ENCODE results near the gene ZNF213.
"Not testable (repeated sequence)": the region's sequence is repeated elsewhere in the genome, so short reads cannot be mapped to it uniquely, and the experiment has no call there.

The ZNF213 gene

DNA sequence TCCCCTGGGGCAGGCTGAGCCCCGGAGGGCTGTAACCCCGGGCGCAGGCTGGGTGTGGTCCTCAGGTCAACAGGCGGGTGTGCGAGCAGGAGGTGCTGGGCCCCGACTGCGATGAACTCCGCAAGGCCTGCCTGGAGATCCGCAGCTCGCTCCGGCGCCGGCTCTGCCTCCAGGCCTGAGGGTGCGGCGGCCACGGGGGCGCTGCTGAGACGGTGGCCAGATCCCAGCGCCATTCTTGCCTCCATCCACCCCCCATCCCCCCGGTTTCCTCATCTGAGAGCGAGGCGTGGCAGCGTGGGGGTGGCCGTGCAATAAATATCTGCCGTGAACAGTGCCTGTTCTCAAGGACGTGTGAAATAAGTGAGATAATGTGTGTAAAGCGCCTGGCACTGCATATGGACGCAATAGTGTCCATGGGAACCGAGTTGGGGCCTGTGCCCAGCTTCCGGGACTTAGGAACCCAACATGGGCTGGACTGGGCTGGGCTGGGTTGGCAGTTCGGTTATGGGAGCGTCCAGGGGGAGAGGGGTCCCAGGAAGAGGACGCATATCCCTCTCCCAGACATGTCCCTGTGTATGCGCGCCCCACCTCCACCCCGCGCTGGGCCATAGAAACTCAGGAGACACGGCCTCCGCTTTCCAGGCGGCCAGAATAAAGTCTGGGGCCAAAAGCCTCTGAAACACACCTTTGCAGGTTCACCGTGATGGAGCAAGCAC is 15.0 kb downstream of the ZNF213 start:
- DNase-seq, result peak; percentile 57

DNA sequence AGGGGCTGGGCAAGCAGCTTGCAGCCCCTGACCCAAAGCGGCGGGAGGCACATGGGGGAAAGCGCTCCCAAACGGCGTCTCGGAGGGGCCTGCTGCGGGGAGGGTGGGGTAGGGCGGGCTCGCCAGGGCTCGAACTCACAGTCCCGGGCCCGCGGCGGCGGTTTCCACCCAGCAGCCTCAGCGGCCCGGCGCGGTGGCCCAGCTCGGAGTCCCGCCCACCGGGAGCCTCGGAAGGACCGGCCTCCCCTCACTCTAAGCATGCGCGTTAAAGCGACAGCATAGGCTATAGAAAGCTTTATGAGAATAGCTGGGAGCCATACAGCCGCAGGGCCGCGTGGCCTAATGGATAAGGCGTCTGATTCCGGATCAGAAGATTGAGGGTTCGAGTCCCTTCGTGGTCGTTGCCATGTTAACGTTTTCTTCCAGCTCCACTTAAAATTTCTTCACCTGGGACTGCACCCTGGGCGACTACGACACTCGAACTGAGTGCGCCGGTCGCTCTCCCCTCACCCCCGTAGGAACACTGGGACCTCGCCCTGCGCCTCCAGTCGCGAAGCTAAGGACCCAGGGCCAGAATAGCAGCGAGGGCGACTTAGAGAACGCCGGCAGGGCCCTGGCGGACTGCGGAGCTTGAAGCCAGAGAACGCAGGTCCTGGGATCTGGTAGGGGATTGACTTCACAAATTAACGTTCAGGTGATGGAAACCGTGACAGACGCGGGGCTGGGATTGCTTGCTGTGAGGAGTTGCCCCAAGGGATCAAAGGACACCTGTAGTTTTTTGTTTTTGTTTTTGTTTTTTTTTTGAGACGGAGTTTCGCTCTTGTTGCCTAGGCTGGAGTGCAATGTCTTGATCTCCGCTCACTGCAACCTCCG is 15.8 kb downstream of the ZNF213 start:
- peak; percentile 87 for DNase-seq

DNA sequence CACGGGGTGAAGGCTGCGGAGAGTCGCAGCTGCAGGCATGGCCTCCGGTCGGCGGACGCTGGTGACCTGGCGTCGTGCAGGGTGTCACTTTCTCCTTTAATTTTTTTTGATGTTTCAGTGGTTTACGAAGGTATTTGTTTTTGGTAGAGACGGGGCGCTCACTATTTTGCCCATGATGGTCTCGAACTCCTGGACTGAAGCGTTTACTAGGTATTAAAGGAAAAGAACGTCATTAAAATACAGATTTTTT is 17.1 kb downstream of the ZNF213 start:
- DNase-seq, result no peak

DNA sequence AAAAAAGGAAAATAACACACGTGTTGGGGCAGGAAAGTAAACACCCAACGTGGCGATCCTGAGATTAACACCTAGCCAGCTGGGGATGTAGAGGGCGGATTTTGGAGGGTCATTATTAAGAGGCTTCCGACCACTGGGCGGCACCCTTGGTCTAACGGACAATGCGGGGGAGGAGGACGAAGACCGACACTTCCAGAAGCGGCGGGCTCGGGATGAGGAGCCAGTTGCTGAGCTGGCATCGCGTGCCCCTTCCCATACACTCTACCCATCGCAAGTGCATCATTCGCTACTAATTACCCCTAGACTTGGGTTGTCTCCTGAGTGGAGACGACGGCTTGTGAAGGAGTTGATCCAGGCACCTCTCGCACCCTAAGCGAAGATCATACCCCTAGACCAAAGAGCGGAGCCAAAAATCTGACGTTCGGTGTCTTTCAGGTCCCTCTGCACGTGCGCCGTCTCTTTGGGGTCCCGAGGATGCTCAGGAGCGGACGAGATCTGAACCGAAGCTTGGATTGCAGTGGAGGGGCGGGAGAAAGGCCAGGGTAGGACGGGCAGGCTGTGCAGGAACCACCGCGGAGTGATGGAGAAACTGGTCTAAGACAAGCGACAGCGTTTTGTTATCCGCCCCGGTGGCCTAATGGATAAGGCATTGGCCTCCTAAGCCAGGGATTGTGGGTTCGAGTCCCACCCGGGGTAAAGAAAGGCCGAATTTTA is 17.6 kb downstream of the ZNF213 start:
- DNase-seq, result peak; percentile 85

DNA sequence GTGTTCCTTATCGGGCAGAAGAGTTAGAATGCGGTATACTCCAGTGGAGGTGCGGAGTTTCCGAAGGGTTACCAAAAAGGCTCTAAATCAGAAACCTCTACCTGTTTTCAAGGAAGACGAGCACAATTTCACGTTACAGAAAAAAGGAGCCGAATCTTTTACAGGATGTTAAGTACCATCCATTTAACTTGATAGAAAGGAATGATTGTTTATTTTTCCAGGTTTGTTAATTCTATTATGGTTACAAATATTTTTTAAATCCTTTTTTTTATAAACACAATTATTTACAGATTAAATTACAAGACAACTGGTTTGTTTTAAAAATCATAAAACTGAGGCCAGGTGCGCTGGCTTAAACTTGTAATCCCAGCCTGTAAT is 18.2 kb downstream of the ZNF213 start:
- no peak for DNase-seq

DNA sequence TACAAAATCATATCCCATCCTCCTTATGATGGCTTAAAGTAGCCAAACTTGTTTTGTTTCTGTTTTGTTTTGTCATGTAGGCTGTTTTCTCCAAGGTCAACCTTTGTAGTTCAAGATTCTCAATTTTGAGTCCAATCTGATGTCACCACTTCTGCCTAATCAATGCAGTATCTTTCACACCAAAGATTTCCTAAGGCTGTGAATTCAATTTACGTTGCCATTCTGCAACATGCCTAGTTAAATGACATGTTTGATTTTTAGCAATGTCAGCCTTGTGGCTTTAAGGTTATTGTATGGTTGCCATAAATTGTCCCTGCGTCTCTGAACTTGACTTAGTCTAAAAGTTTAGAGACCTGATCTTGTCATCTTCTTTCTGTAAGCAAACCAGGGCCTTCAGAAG is 20.4 kb downstream of the ZNF213 start:
- DNase-seq, result no peak

DNA sequence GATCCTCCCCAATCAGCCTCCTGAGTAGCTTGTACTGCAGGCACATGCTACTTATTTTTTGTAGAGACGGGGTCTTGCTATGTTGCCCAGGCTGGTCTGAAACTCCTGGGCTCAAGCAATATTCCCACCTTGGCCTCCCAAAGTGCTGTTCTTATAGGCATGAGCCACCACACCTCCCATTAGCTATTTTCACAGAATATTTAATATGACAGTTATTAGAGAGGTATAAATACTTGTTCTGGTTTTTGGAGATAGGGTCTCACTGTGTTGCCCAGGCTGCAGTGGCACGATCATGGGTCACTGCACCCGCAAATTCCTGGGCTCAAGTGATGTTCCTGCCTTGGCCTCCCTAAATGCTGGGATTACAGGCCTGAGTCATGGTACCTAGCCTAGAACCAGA is 21.1 kb downstream of the ZNF213 start:
- no peak for DNase-seq

DNA sequence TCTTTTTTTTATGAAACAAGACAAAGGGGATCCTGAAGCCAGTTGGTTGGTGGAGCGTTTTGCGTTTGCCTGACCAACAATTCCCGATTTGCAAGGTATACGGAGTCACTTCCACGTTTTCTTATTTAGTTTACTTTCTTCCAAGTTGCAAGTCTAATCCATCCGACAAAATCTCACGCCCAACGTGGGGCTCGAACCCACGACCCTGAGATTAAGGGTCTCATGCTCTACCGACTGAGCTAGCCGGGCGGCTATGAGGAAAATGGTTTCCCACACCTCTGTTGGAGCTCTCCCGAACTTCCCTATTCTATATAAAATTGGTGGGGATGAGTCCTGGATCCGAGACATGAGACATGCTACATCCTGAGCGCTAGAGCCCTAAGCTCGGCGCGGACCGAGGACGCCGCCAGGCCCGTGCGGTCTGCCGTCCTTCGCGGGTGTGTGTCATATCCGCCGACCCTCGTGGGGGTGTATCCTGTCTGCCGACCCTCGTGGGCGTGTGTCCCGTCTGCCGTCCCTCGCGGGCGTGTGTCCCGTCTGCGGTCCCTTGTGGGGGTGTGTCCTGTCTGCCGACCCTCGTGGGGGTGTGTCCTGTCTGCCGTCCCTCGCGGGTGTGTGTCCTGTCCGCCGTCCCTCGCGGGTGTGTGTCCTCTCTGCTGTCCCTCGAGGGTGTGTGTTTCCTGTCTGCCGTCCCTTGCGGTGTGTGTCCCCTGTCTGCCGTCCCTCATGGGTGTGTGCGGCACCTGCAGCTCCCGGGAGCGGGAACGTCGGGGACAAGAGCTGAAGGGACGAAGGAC is 22.6 kb downstream of the ZNF213 start:
- peak; percentile 94 for DNase-seq

DNA sequence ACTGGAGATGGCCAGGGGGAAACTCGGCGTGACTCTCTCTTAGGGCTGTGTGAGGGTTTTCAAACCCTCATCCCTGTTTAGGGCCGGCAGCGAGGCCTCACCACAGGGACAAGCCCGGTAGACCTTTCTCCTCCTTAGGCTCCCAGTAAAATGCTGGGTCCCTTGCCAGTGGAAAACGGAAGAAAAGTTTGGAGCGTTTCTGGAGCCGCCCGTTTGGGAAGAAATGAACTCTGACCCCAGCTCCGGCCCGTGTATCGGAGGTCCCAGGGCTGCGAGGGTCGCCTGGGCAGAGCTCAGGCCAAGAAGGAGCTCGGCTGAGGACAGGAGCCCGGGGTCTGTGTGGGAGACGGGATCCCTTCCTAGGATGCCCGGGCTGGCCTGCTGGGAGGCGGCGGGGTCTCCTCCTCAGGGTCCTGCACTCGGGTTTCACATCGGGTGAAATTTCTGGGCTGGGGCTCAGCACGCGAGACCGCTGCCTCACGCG is 23.2 kb downstream of the ZNF213 start:
- DNase-seq, result peak; percentile 41

DNA sequence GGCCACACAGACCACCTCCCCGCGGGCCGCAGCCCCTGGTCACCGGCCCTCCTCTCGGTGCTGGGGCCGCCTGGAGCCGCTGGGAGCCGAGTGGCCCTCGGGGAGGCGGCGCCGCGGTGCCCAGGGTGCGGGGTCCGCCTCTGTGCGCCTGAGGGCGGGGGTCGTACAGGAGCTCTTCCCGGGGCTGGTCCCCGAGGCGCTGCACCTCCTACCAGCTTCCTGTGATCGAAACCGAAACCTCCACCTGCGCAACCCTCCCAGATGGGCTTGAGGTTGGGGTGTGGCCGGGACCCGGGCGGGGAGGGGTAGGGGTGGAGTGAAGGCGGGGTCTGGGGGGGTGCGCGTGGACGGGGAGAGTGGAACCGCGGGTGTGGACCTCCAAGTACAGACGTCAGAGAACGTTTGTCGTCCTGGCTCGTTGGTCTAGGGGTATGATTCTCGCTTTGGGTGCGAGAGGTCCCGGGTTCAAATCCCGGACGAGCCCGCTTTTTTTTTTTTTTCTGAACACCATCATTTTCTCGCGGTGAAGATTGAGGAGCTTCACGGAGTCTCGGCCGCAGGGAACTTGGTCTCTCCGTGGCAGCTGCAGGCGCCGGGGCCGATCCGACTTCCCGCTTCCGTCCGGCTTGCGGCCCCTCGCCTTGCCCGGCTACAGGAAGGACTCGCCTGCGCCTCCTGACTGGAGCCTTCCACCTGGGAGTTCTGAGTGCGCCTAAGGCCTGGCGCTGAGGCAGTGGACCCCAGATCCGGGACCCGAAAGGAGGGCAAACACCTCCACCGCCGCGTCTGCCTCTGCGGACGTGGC is 23.9 kb downstream of the ZNF213 start:
- DNase-seq, result peak; percentile 89

DNA sequence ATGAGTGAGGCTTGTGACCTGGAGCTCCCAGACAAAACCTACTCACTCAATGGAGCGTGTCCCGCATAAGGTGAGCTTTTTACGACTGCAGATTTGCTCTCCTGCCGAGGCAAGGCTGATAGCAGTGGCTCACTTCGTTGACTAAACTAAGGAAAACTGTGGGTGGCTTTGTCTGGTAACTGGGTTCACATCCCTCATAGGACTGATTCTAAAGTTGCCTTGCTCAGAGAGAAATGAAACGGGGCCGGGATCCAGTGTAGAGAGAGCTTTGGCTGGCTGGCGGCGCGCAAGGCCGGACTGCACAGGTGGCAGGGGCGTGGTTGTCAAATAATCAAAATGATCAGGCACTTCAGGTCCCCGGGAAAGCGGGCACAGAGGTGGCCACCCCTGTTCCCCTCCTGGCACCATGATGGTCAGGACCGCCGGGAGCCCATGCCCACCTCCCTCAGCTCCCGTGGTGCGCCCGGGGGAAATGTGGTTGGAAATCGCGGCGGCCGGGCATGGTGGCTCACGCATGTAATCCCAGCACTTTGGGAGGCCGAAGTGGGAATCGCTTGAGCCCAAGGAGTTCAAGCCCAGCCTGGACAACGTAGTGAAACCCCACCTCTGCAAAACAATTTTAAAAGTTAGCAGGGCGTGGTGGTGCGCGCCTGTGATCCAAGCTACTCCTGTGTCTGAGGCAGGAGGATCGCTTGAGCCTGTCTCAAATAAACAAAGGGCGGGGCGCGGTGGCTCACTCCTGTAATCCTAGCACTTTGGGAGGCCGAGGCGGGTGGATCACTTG is 26.6 kb downstream of the ZNF213 start:
- DNase-seq, result no peak

DNA sequence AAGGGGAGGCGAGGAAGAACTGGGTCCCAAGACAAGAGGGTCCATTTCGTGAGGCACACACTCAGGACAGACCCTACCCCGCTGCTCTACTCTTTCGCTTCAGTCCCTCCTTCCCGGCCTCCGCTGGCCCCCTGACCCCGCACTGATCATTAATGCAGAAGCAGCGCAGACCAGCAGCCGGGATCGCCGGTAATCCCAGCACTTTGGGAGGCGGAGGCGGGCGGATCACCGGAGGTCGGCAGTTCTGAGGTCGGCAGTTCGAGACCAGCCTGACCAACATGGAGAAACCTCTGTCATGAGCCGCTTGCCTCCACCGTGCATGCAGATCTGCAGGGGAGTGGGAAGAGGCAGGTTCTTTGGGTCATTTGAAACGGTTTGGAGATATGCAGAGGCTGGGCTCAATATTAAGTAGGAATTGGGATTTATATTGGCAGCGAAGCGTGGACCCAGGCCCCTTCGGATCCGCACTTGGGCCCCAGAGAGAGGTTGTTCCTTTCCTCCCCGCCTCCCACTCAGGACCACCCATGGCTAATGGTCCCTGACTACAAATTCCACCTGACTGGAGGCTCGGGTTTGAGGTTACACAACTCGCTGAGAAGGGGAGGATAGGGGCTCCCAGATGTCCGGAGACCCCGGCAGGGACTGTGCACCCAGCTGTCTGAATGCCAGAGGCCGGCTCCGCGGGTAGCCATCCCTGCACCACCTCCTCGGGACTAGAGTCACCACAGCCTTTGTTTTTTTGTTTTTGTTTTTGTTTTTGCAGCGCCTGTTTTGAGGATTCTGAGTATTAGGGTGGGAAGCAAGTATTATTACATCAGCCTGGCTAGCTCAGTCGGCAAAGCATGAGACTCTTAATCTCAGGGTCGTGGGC is 29.5 kb downstream of the ZNF213 start:
- no peak for DNase-seq

DNA sequence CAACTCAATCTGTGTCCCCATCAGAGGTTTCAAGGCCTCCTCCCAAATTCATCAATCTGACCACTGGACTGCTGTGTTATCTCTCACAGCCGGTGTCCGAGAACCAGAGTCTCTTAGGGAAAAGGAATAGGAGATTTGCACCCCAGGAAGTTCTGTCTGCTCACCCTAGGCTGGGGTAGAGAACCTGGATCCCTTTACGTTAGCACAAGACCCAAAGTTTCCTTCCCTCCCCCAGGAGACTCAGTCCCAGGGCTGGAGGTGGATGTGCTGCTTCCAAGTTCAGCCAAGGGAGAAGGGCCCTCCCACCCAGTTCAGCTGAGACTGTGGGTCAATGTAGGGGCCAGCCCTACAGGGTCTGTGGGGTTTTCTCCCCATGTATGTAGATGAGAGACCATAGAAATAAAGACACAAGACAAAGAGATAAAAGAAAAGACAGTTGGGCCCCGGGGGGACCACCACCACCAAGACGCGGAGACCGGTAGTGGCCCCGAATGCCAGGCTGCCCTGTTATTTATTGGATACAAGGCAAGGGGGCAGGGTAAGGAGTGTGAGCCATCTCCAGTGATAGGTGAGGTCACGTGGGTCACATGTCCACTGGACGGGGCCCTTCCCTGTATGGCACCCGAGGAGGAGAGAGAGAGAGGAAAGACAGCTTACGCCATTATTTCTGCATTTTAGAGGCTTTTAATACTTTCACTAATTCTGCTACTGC is 30.4 kb downstream of the ZNF213 start:
- DNase-seq, result no peak

DNA sequence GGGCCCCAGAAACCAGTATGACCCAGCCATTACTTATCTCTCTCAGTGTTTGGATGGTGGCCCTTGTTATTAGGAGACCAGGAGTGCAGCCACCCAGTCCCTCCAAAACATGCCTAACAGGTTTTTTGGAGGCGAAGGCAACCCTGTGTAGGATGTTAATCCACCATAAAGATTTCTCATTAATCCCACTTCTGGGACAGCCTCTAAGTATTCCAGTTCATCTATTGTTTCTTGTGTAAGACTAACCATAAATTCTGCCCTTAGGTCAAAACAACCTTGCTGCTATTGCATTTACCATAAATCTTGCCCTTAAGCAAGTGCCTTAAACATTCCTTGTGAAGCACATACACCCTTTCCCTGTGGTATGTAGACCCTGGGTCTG is 31.7 kb downstream of the ZNF213 start:
- DNase-seq, result no peak

DNA sequence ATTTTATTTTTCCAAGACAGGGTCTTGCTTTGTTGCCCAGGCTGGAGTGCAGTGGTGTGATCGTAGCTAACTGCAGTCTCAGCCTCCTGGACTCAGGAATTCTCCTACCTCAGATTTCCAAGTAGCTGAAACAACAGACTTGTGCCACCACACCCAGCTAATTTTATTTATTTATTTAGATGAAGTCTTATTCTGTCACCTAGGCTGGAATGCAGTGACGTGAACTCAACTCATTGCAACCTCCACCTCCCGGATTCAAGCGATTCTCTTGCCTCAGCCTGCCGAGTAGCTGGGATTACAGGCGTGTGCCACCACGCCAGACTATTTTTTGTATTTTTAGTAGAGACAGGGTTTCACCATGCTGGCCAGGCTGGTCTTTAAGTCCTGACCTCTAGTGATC is 33.9 kb downstream of the ZNF213 start:
- not testable (repeated sequence) for DNase-seq

DNA sequence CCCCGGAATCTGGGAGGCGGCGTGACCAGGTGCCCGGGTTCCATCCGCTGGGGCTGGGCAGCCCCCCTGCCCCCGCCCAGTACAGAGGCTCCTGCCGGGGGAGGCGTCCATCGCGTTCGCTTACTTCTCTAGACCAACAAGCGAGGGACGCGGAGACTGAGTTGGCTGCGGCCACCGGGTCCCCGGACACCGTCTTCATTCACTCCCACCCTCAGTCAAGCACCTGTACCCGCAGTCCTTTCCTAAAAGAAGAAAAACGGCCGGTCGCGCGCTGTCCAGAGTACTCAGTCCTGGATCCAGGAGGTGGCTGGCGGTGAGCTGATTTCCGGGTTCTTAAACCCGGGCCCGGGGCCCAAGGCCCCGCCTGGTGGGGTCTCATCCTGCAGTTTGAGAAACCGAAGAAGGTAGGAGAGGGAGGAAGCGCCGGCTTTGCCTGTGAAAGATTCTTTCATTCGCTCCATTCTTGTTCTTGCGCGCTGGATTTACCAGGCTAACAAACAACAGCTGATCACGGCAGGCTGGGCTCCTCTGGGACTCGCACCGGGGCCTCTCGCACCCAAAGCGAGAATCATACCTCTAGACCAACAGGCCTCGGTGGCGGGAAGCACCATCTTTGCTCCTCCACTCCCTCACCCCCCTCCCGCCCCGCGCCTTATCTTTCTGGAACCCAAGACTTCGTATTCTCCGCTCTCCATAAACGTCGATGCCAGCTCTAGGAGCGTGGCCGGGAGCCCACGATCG is 35.8 kb downstream of the ZNF213 start:
- DNase-seq, result no peak

DNA sequence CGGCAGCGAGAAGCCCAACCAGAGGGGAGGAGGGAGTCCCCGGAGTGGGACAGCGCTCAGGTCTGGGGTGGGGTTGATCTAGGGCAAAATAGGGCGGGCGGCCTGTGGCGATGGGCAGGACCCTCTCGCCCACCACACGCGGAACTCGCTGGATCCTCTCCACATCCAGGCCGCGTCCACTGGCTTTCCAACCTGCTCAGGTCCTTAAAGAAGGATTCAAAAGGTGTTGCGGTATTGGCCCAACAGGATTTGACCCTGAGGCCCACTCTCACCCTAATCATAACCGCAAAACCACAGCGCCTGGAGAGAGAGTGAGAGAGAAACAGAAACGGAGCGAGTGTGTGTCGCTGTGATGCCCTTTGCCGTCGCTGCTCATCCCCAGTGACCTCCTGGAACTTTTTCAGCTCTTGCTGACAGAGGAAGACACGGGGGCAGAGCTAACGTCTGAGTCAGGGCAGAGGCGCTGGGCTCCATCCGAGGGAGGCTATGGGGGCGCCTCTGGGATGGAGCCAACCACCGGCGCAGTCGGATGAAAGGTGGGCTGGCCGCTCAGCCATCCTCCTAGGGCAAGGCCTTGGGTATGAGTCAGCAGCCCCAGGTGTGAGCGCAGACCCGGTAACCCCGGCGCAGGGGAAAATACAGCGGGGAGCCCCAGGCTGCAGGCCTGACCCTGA is 36.5 kb downstream of the ZNF213 start:
- no peak for DNase-seq

DNA sequence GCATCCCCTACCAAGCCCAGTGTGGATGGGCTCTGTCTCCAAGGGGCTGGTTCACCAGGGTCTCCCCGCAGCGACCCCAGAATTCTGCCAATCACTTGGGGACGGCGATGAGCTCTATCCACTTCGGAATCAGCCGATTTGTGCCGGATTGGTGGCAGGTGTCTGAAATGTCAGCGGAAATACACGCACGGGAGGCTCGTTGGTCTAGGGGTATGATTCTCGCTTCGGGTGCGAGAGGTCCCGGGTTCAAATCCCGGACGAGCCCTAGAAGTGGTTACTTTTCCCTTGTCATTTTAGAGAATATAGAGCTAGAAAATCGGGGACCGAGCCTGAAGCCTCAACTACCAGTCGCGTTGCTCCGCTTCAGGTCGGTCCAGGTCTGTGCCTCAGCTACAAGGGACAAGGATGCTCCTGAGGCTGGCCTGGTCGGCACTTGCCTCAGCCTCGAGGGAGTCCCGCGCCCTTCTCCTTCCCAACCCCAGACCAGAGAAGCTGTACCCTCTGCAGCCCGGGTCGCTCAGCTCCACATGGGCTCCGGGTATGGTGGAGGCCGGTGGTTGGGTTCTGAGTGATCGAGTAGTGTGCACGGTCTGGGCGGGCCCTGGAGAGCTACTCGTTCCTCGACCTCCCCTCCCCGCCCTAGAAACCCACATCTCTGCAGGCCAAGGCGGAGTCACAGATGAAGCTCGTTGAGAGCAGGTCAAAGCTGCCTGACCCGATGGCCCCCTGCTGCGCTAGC is 37.2 kb downstream of the ZNF213 start:
- no peak for DNase-seq
